Stimulated activated CD4-positive, alpha-beta T cell treated with anti-CD3 and anti-CD28 coated beads, Interleukin-15, amount 100 ng/mL, for 48 hours (primary cell): ENCODE data around the gene ERVW-1.

ENCODE experiments used
- DNase-seq, 2 donors: peaks; one replicate each; pipeline ENCODE4 v3.0.0-alpha.2; 2020; ENCODE audit warnings: low read depth in 2 of 2

Gene ERVW-1

DNA sequence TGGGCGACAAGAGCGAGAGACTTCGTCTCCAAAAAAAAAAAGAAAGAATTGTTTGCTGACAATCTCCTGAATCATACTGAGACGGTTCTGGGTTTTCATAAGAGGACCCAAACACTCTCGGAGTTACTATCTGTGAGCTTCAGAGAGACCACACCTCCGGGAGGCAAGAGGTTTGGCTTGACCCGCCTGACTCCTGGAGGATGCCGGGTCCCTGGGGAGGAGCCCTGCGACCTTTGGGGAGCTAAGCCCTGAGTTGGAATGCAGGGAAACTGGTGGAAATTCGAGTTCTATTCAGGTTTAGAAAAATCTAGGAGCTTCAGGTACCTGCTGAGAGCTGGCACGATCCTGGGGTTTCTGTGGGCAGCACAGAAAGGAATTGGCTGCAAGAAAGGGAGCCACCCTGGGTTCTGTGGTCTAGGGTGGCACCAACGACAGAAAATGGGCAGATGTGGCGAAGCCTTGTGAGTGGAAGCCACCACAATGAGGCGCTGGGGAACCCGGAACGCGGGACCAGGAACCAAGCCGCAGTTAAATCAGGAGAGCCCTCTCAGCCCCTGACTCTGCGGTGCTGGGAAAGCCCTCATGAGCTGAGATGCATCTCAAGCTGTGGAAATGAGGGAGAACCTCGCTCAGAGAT is 52.3 kb downstream of the ERVW-1 start:
- DNase-seq = no peak

DNA sequence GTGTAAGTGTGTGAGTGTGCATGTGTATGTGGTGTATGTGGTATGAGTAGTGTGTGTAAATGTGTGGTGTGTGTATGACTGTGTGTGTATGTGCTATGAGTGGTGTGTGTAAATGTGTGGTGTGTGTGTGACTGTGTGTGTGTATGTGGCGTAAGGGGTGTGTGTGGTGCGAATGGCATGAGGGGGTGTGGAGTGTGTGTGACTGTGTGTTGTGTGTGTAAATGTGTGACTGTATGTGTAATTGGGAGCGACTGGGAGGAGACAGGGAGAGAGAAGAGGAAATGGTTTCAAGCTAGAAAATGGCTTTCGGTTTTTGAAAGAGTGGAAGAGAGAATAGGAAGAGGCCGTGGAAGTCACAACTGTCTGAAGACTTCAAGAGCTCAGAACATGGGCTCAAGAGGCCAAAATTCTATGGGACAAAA is 54.0 kb downstream of the ERVW-1 start:
- no peak for DNase-seq

DNA sequence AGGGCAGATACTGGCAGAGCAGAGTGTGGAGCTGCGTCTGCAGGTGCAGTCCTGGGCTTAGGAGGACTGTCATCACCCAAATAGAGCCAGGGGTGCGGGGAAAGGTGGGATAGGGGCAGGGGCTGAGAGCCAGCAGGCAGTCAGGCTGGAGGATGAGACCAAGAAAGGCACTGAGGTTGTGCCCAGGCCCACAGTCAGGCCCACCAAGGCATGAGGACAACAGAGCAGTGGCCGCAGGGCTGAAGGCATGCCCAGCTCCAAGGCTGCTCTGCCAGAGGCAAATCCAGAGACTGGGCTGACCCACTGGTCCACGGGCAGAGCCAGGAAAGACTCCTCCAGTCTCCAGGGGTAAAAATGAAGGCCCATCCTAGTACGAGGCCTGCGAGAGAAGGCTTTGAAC is 54.8 kb downstream of the ERVW-1 start:
- DNase-seq = no peak

DNA sequence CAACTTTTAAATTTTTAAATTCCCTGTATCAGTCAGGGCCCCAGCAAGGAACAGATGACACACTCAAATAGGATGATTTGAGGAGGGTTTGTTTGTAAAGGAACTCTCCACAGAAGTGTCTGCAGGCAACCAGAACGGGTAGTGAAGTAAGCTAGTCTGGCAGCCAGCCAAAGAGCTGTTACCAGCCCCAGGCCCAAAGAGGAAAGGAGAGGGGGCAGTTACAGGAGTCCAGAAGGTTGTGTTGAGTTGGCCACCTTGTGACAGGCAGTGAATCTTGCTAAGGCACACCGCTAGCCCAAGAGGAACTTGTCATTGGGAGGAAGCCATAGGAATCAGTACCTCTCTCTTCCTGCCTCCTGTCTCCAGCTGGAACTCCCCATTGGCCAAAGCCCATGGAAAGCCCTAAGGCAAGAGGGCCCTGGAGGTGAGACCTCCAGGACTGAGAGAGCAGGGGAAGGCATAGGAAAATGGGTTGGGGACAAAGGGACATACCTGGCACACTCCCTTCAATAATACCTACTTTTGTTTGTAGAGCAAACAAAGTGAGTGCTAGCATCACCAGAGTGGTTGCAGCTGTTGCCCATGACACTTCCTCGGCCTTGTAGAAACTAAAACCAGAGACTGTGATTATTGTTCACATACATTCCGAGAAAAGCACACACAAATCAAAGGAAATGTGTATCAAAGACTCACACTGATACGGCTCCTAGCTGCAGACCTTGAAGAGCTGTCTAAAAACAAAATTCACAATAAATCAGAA is 55.9 kb downstream of the ERVW-1 start:
- DNase-seq = no peak
